HG03565 (cell line): ENCODE results near the gene CTIF.
"Not testable (repeated sequence)": the region's sequence is repeated elsewhere in the genome, so short reads cannot be mapped to it uniquely, and the experiment has no call there.

Source experiments
- ATAC-seq: cut with Tn5 transposase; IDR thresholded peaks from one replicate; pipeline ENCODE4 v1.9.1; 2021; ENCODE audit warnings: mild to moderate bottlenecking, moderate library complexity; ENCODE audit not compliant: unreplicated experiment

Gene CTIF

GRCh38 chr18:48811401-48811800, 272.6 kb downstream of the CTIF start:
- ATAC-seq = no peak

GRCh38 chr18:48811977-48812451, 273.2 kb downstream of the CTIF start:
- not testable (repeated sequence) for ATAC-seq

- ATAC-seq = no peak
Measured at GRCh38 chr18:48813321-48813720, 274.5 kb downstream of the CTIF start.

- ATAC-seq = no peak
Measured at GRCh38 chr18:48813833-48814489, 275.1 kb downstream of the CTIF start.

GRCh38 chr18:48814490-48815178, 275.8 kb downstream of the CTIF start:
- ATAC-seq = no peak

GRCh38 chr18:48815179-48815515, 276.3 kb downstream of the CTIF start:
- no peak for ATAC-seq

- ATAC-seq = no peak
Measured at GRCh38 chr18:48815581-48816324, 276.9 kb downstream of the CTIF start.

GRCh38 chr18:48816554-48816953, 277.7 kb downstream of the CTIF start:
- no peak for ATAC-seq

- ATAC-seq = no peak
Measured at GRCh38 chr18:48817021-48817461, 278.2 kb downstream of the CTIF start.

- ATAC-seq = no peak
Measured at GRCh38 chr18:48818329-48819254, 279.8 kb downstream of the CTIF start.

- ATAC-seq = no peak
Measured at GRCh38 chr18:48819276-48819675, 280.4 kb downstream of the CTIF start.

GRCh38 chr18:48819781-48820482, 281.1 kb downstream of the CTIF start:
- ATAC-seq = no peak

GRCh38 chr18:48820483-48821250, 281.8 kb downstream of the CTIF start:
- peak; percentile 97 for ATAC-seq

GRCh38 chr18:48821251-48821590, 282.4 kb downstream of the CTIF start:
- no peak for ATAC-seq

GRCh38 chr18:48821845-48822244, 283.0 kb downstream of the CTIF start:
- no peak for ATAC-seq

- no peak for ATAC-seq
Measured at GRCh38 chr18:48824231-48824970, 285.6 kb downstream of the CTIF start.

- ATAC-seq = no peak
Measured at GRCh38 chr18:48825101-48825745, 286.4 kb downstream of the CTIF start.

- ATAC-seq = no peak
Measured at GRCh38 chr18:48826271-48826670, 287.4 kb downstream of the CTIF start.
